ENCODE results near the gene RPLP2. TPM values are rescaled to one million over a fixed set of nuclear protein-coding genes. Genes with fewer than 3 reads are reported as not detected.

Gene RPLP2
- total RNA-seq, 3 donors from 2014 or later = 583 to 1,665 (median 1,093) TPM

GRCh38 chr11:811446-812245, 1.9 kb downstream of the RPLP2 start:
- no peaks in the 10 kb centered on the region for H3K36me3 ChIP-seq
- H3K27ac ChIP-seq = peak overlapping the region; percentile 56 to 97
- H3K4me3 ChIP-seq = peak overlapping the region in 1 of 3 donors; percentile 98
- H3K9me3 ChIP-seq = no peaks in the 10 kb centered on the region
- intact Hi-C loops (cut with DNase I; ENCODE audit: low total_unique reads) = no loop called here
- no peak for DNase-seq (ENCODE audit: low spot score in 2 of 2)
- H3K4me1 ChIP-seq = peaks cover 0 to 11% of the 10 kb centered on the region in 2 donors
- TF ChIP-seq POLR2AphosphoS5 (IDR thresholded peaks at IDR 0.05) (no peak), POLR2A (IDR thresholded peaks at IDR 0.05) (no peak)
- TF ChIP-seq, protein P1, sequence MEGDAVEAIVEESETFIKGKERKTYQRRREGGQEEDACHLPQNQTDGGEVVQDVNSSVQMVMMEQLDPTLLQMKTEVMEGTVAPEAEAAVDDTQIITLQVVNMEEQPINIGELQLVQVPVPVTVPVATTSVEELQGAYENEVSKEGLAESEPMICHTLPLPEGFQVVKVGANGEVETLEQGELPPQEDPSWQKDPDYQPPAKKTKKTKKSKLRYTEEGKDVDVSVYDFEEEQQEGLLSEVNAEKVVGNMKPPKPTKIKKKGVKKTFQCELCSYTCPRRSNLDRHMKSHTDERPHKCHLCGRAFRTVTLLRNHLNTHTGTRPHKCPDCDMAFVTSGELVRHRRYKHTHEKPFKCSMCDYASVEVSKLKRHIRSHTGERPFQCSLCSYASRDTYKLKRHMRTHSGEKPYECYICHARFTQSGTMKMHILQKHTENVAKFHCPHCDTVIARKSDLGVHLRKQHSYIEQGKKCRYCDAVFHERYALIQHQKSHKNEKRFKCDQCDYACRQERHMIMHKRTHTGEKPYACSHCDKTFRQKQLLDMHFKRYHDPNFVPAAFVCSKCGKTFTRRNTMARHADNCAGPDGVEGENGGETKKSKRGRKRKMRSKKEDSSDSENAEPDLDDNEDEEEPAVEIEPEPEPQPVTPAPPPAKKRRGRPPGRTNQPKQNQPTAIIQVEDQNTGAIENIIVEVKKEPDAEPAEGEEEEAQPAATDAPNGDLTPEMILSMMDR (IDR thresholded peaks at IDR 0.05) = no peak
- H3K27me3 ChIP-seq = no peaks in the 10 kb centered on the region

DNA sequence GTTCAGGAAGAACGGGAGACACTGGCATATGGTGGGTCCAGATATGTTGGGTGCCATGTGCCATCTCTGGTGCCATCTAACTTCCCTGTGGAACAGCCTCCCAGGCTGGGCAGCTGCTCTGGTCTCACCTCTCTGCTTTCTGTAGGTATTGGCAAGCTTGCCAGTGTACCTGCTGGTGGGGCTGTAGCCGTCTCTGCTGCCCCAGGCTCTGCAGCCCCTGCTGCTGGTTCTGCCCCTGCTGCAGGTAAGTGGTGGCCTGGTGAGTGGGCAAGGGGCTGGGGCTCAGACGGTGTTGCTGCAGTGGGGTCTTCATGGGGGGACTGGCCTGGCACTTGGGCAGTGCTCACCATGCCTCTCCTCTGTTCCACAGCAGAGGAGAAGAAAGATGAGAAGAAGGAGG, 2.6 kb downstream of the RPLP2 start:
- TF ChIP-seq POLR2AphosphoS5 (IDR thresholded peaks at IDR 0.05) = no peak
- TF ChIP-seq, protein P1 (IDR thresholded peaks at IDR 0.05) = no peak
- intact Hi-C loops (cut with DNase I; ENCODE audit: low total_unique reads) = no loop called here
- H3K4me3 ChIP-seq = peak overlapping the region in 1 of 3 donors; percentile 21

GRCh38 chr11:813072-813455, 3.3 kb downstream of the RPLP2 start:
- TF ChIP-seq, protein P1 (IDR thresholded peaks at IDR 0.05) = no peak
- TF ChIP-seq POLR2A (IDR thresholded peaks at IDR 0.05) = no peak
- TF ChIP-seq POLR2AphosphoS5 (IDR thresholded peaks at IDR 0.05) = no peak
- Histone ChIP-seq H3K27ac (no peak overlapping the region), H3K36me3 (no peaks in the 10 kb centered on the region), H3K9me3 (no peaks in the 10 kb centered on the region), H3K27me3 (no peaks in the 10 kb centered on the region), H3K4me1 (peaks cover 0 to 11% of the 10 kb centered on the region in 2 donors), H3K4me3 (no peak overlapping the region)
- DNase-seq (ENCODE audit: low spot score in 2 of 2) = no peak
- intact Hi-C loops (cut with DNase I; ENCODE audit: low total_unique reads) = no loop called here

More for the DNA sequence above, 2.6 kb downstream of the RPLP2 start:
- no peaks in the 10 kb centered on the region for H3K9me3 ChIP-seq
- no peaks in the 10 kb centered on the region for H3K36me3 ChIP-seq
- peaks cover 0 to 11% of the 10 kb centered on the region in 2 donors for H3K4me1 ChIP-seq
- DNase-seq (ENCODE audit: low spot score in 2 of 2) = no peak
- H3K27ac ChIP-seq = peak overlapping the region in 1 of 2 donors; percentile 56
- H3K27me3 ChIP-seq = no peaks in the 10 kb centered on the region

DNA sequence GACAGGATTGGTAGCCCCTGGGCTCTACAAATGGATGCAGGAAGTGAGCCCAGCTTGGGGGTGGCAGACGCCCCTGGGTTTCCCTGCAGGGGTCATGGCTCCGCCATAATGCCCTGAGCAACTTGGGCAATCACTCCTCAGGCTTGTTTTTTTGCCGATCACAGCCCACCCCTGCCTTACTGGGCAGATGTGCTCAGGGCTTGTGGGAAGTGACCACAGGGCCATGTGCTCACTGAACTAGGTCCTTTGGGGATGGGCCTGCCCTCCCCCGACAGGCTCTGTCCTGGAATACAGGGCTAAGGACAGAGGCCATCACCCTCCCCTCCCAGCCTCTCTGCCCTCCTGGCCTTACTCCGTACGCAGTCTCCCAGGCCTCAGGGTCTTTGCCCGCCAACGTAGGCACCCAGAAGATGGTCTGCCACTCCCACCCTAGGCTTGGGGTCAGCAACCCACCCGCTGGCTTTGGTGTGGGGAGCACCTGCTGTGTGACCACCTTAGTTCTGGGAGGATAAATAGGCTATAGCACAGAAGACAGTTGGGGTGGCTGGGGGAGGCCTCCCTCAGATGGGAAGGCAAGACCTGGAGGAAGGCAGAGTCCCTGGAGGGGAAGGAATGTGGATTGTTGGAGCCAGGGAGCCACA, 3.8 kb downstream of the RPLP2 start:
- intact Hi-C loops (cut with DNase I; ENCODE audit: low total_unique reads) = no loop called here
- no peak overlapping the region for H3K4me3 ChIP-seq
- no peaks in the 10 kb centered on the region for H3K36me3 ChIP-seq
- TF ChIP-seq POLR2A (IDR thresholded peaks at IDR 0.05) (no peak), POLR2AphosphoS5 (IDR thresholded peaks at IDR 0.05) (no peak)
- TF ChIP-seq, protein P1 (IDR thresholded peaks at IDR 0.05) = no peak
- no peak for DNase-seq (ENCODE audit: low spot score in 2 of 2)
- H3K4me1 ChIP-seq = peaks cover 3 to 11% of the 10 kb centered on the region in 2 donors
- H3K27ac ChIP-seq = peak overlapping the region in 1 of 2 donors; percentile 34
- H3K27me3 ChIP-seq = no peaks in the 10 kb centered on the region
- H3K9me3 ChIP-seq = no peaks in the 10 kb centered on the region
